ENCODE measurements around the gene VSTM2L. TPM values are rescaled to one million over a fixed set of nuclear protein-coding genes. Genes with fewer than 3 reads are reported as not detected.

Gene VSTM2L
- total and polyA plus RNA-seq, 2 donors (not counting 1 experiment from before 2014, with no cell fraction given), result 0.66 to 1.7 TPM

GRCh38 chr20:37920679-37921322 lies 17.9 kb downstream of the VSTM2L start:
- no peaks in the 10 kb centered on the region for H3K4me1 ChIP-seq (ENCODE audit: control insufficient read depth, extremely low read depth, insufficient read depth, low read length)
- peaks cover 41% of the 10 kb centered on the region for H3K27me3 ChIP-seq (ENCODE audit: control insufficient read depth, insufficient read depth, low read length)
- no peak overlapping the region for H3K9ac ChIP-seq (ENCODE audit: insufficient read depth, low read length)
- H4K20me1 ChIP-seq (ENCODE audit: control insufficient read depth, extremely low read depth, insufficient read depth, low read length), result no peaks in the 10 kb centered on the region
- no peak overlapping the region for H3K4me2 ChIP-seq (ENCODE audit: extremely low read depth, insufficient read depth, low read length)
- H3K79me2 ChIP-seq (ENCODE audit: control insufficient read depth, insufficient read depth, low read length), result no peaks in the 10 kb centered on the region
- TF ChIP-seq CTCF (conservative IDR thresholded peaks at IDR 0.05 in 1 of 2, IDR thresholded peaks at IDR 0.05 in 1 of 2; ENCODE audit: low read depth in 1 of 2, low read length in 2 of 2) (no peak), EZH2 (IDR thresholded peaks at IDR 0.05; ENCODE audit: low read length, missing control alignments) (no peak)
- no peak overlapping the region for H2AFZ ChIP-seq (ENCODE audit: low read length)
- H3K9me3 ChIP-seq (ENCODE audit: control insufficient read depth, insufficient read depth, low read depth, low read length), result no peaks in the 10 kb centered on the region
- no peak for DNase-seq (ENCODE audit: low read depth in 2 of 2)
- no peaks in the 10 kb centered on the region for H3K36me3 ChIP-seq (ENCODE audit: control insufficient read depth, insufficient read depth, low read length)
- no peak overlapping the region for H3K4me3 ChIP-seq (replicated peaks in 1 of 4; ENCODE audit: control extremely low read depth in 1 of 4, insufficient read depth in 1 of 4, low read depth in 3 of 4, low read length in 4 of 4)
- no peak overlapping the region for H3K27ac ChIP-seq (ENCODE audit: insufficient read depth, low read length)

- Histone ChIP-seq H3K9ac (ENCODE audit: insufficient read depth, low read length) (no peak overlapping the region), H3K9me3 (ENCODE audit: control insufficient read depth, insufficient read depth, low read depth, low read length) (no peaks in the 10 kb centered on the region), H3K4me2 (ENCODE audit: extremely low read depth, insufficient read depth, low read length) (no peak overlapping the region), H3K79me2 (ENCODE audit: control insufficient read depth, insufficient read depth, low read length) (no peaks in the 10 kb centered on the region), H2AFZ (ENCODE audit: low read length) (no peak overlapping the region), H3K36me3 (ENCODE audit: control insufficient read depth, insufficient read depth, low read length) (no peaks in the 10 kb centered on the region), H4K20me1 (ENCODE audit: control insufficient read depth, extremely low read depth, insufficient read depth, low read length) (no peaks in the 10 kb centered on the region), H3K27me3 (ENCODE audit: control insufficient read depth, insufficient read depth, low read length) (peaks cover 35% of the 10 kb centered on the region), H3K4me3 (replicated peaks in 1 of 4; ENCODE audit: control extremely low read depth in 1 of 4, insufficient read depth in 1 of 4, low read depth in 3 of 4, low read length in 4 of 4) (no peak overlapping the region), H3K4me1 (ENCODE audit: control insufficient read depth, extremely low read depth, insufficient read depth, low read length) (no peaks in the 10 kb centered on the region), H3K27ac (ENCODE audit: insufficient read depth, low read length) (no peak overlapping the region)
- TF ChIP-seq CTCF (conservative IDR thresholded peaks at IDR 0.05 in 1 of 2, IDR thresholded peaks at IDR 0.05 in 1 of 2; ENCODE audit: low read depth in 1 of 2, low read length in 2 of 2), result no peak
- TF ChIP-seq EZH2 (IDR thresholded peaks at IDR 0.05; ENCODE audit: low read length, missing control alignments), result no peak
- no peak for DNase-seq (ENCODE audit: low read depth in 2 of 2)
These were observed 18.5 kb downstream of the VSTM2L start for GRCh38 chr20:37921341-37921929.

- TF ChIP-seq EZH2 (IDR thresholded peaks at IDR 0.05; ENCODE audit: low read length, missing control alignments) (no peak), CTCF (conservative IDR thresholded peaks at IDR 0.05 in 1 of 2, IDR thresholded peaks at IDR 0.05 in 1 of 2; ENCODE audit: low read depth in 1 of 2, low read length in 2 of 2) (no peak)
- Histone ChIP-seq H3K9ac (ENCODE audit: insufficient read depth, low read length) (no peak overlapping the region), H3K27me3 (ENCODE audit: control insufficient read depth, insufficient read depth, low read length) (peaks cover 31% of the 10 kb centered on the region), H3K79me2 (ENCODE audit: control insufficient read depth, insufficient read depth, low read length) (no peaks in the 10 kb centered on the region), H3K4me2 (ENCODE audit: extremely low read depth, insufficient read depth, low read length) (no peak overlapping the region), H3K36me3 (ENCODE audit: control insufficient read depth, insufficient read depth, low read length) (no peaks in the 10 kb centered on the region), H3K27ac (ENCODE audit: insufficient read depth, low read length) (no peak overlapping the region), H3K4me1 (ENCODE audit: control insufficient read depth, extremely low read depth, insufficient read depth, low read length) (no peaks in the 10 kb centered on the region), H3K4me3 (replicated peaks in 1 of 4; ENCODE audit: control extremely low read depth in 1 of 4, insufficient read depth in 1 of 4, low read depth in 3 of 4, low read length in 4 of 4) (no peak overlapping the region), H3K9me3 (ENCODE audit: control insufficient read depth, insufficient read depth, low read depth, low read length) (no peaks in the 10 kb centered on the region), H4K20me1 (ENCODE audit: control insufficient read depth, extremely low read depth, insufficient read depth, low read length) (no peaks in the 10 kb centered on the region), H2AFZ (ENCODE audit: low read length) (no peak overlapping the region)
- DNase-seq (ENCODE audit: low read depth in 2 of 2), result no peak
These were observed 19.1 kb downstream of the VSTM2L start for GRCh38 chr20:37922016-37922415.

All from fibroblast of lung (primary cell).